Transverse colon (tissue), 3 donors: ENCODE measurements around the gene SAXO1.

Experiments
- EP300 ChIP-seq: sonication (generic); formaldehyde crosslinking; IDR thresholded peaks from one replicate; pipeline ENCODE4 v1.6.1; 2017; ENCODE audit warnings: antibody characterized with exemption, low read depth
- TF ChIP-seq, protein P1 (sequence below), 5 experiments: fragments of 200-600 bp in 3 of 5; fragments of 450-650 bp in 2 of 5; sonication (generic) in 3 of 5; IDR thresholded peaks; 1 replicate in 2 of 5; 2 replicates in 3 of 5; pipeline ENCODE4 v1.5.1; 2016 to 2017; ENCODE audit warnings: antibody characterized with exemption in 5 of 5, inconsistent platforms in 3 of 5, mild to moderate bottlenecking in 2 of 5, moderate library complexity in 1 of 5

GRCh38 chr9:18921366-18922075, 111.5 kb downstream of the SAXO1 start:
- TF ChIP-seq EP300: no peak
- TF ChIP-seq, protein P1, sequence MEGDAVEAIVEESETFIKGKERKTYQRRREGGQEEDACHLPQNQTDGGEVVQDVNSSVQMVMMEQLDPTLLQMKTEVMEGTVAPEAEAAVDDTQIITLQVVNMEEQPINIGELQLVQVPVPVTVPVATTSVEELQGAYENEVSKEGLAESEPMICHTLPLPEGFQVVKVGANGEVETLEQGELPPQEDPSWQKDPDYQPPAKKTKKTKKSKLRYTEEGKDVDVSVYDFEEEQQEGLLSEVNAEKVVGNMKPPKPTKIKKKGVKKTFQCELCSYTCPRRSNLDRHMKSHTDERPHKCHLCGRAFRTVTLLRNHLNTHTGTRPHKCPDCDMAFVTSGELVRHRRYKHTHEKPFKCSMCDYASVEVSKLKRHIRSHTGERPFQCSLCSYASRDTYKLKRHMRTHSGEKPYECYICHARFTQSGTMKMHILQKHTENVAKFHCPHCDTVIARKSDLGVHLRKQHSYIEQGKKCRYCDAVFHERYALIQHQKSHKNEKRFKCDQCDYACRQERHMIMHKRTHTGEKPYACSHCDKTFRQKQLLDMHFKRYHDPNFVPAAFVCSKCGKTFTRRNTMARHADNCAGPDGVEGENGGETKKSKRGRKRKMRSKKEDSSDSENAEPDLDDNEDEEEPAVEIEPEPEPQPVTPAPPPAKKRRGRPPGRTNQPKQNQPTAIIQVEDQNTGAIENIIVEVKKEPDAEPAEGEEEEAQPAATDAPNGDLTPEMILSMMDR (IDR thresholded peaks at IDR 0.05): no peak
